Left renal cortex interstitium (tissue), 4 donors: ENCODE data around the gene DPYD. TPM values are rescaled to one million over a fixed set of nuclear protein-coding genes. Genes with fewer than 3 reads are reported as not detected.

Source experiments
- DNase-seq, 4 donors: peaks; one replicate each; pipeline ENCODE4 v3.0.0-alpha.2; 2013; ENCODE audit warnings: low read depth in 4 of 4, low spot score in 2 of 4, missing footprints in 1 of 4
- polyA plus RNA-seq, 4 donors: library from polyadenylated mRNA; unstranded; fragments of 120-200 nt; gene quantifications; one replicate each; pipeline ENCODE4 v1.2.1, GENCODE V29; 2013; ENCODE audit not compliant: insufficient read length in 4 of 4

DPYD gene
- polyA plus RNA-seq, 4 donors = 10.9 to 14.9 (median 12.9) TPM

GRCh38 chr1:97738270-97738669, 182.6 kb downstream of the DPYD start:
- no peak for DNase-seq

DNA sequence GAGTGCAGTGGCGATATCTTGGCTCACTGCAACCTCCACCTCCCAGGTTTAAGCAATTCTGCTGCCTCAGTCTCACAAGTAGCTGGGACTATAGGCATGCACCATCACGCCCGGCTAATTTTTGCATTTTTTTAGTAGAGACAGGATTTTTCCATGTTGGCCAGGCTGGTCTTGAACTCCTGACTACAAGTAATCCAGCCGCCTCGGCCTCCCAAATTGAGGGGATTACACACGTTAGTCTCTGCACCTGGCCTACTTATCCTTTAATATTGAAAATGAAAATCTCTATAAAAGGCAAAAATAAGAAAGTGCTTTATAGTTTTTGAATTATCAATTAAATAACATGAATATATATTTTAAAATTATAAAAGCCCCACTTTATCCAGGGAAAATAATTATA, 190.6 kb downstream of the DPYD start:
- no peak for DNase-seq

DNA sequence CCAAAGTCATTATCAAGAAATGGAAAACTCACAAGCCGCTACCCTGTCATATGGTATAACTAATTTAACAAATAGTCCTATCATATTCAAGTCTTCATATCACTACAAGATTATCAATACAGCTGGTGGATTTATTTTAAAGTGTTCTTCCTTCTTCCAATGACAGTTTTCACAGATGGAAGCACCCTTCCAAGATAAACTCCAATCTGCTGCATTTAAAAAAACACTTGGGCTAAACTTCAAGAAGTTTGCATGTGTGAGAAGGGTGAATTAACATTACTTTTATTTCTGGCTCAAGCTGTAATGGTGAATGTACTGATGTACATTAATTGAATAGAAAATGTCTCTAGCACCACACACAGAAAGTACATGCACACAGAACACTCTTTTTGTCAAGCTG, 192.4 kb downstream of the DPYD start:
- no peak for DNase-seq

DNA sequence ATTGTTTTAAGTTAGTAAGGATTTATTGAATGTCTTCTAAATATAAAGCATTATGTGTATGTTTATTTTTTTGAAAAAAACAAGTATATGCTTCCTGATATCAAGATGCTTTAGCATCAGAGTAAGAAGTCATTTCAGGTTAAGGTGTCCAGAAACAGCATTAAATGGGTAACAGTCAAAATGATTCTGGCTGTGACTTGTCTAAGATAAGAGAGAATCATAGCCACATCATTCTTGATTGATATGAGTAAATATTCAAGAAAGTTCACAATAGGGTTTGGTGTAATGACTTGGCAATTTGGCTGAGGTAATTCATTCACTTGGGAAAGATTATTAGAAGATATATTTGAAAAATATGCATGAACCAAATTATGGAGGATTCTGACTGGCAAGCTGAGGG, 193.8 kb downstream of the DPYD start:
- DNase-seq = no peak

DNA sequence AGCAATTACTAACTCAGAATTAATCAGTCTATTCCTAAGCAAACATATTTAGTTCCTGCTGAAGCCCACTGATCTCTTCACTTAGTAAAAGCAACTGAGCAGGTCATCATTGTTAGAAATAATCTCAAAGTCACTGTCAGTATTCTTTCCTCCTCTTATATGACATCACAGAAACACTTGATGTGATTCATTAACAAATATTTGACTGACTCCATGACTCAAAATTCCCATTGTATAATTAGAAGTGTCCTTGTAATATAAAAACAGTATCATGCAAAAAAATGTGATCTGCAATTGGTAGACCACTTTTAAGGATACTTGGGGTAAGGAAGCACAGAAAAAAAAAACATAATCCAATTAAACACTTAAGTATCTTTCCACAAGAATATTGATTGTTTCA, 194.4 kb downstream of the DPYD start:
- no peak for DNase-seq

DNA sequence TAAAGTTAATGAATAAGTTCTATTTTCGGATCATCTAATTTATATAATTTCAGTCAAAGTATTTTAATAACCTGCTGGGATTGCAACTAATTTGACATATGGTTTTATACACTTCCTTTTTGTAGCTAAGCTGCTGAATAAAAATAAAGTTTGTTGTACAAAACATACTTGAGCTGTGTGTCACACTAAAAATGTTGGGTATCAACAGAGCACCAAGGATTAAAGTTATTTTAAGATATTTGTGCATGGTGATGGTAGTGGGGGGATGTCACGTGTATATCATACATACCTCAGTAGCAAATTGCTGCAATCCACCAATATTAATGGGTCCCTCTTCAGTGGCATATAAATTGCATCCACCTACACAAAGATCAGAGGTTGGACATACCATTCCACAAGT, 199.6 kb downstream of the DPYD start:
- no peak for DNase-seq

DNA sequence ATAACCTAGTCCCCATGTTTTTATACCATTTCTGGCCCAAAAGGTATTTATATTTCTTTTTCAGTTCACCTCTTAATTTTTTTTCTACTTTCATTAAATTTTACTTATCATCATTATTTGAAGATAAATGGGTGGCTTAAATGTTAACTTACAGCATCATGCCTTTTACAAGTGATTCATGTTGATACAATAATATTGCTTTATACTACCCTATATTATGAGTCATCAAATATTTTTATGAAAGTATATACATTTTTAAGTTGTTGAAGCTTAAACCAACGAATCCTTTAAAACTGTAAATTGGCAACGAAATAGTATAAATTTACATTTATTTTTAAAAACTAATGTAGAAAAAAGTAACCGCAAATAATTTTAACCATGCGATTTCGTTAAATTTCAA, 207.9 kb downstream of the DPYD start:
- no peak for DNase-seq

DNA sequence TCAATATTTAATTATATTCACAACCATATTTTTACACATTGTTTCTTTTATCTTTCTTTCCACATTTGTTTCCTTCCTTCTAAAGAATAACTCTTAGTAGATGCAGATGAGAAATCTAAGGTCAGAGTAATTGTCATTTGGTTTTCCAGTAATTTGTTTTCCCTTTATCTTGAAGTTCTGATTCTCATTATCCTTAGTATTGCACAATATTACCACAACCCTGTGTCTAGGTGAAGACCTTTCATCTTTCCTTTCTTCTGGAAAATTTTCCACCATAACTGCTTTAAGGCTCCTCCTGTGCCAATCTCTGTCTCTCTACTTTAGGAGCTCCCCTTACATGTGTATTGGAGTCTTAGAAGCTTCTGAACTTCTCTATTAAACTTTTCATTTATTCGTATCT, 209.0 kb downstream of the DPYD start:
- DNase-seq = no peak

- DNase-seq = no peak
Observed at GRCh38 chr1:97693601-97694000, 227.2 kb downstream of the DPYD start.

GRCh38 chr1:97691325-97691724, 229.5 kb downstream of the DPYD start:
- no peak for DNase-seq

GRCh38 chr1:97685360-97685759, 235.5 kb downstream of the DPYD start:
- no peak for DNase-seq

- no peak for DNase-seq
Observed at GRCh38 chr1:97680894-97681293, 239.9 kb downstream of the DPYD start.

DNA sequence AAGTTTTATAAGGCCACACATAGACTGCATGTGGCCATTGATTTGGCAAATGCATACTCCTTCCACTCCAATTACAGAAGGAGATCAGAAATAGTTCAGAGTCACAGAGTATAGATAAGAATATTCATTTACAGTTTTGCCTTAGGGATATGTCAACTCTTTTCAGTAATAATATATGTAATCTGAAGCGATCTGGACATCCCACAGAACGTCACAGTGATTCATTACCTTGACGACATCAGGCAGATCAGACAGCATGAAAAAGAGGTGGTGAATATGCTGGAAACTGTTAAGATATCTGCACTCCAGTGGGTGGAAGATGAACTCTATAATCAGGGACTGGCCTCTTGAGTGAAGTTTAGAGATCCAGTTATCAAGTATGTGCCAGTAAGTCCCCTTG, 240.4 kb downstream of the DPYD start:
- no peak for DNase-seq

DNA sequence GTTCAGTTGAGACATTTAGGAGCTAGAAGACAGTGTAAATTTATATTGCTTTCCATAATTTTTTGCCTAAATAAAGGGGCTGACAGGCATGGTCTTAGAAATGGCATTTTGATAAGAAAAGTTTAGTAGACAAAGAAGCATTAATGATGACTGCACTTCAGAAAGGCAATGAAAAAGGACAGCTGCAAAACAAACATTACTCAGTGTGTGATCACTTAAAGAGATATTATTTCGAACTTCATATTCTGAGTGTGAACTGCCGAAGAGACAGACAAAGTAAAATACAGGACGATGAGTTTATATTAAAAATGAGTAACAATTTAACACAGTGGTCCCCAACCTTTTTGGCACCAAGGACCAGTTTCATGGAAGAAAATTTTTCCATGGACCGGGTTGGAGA, 243.1 kb downstream of the DPYD start:
- no peak for DNase-seq

GRCh38 chr1:97674517-97674916, 246.3 kb downstream of the DPYD start:
- DNase-seq = no peak

- no peak for DNase-seq
Observed at GRCh38 chr1:97668945-97669344, 251.9 kb downstream of the DPYD start.

GRCh38 chr1:97660431-97661105, 260.3 kb downstream of the DPYD start:
- no peak for DNase-seq

DNA sequence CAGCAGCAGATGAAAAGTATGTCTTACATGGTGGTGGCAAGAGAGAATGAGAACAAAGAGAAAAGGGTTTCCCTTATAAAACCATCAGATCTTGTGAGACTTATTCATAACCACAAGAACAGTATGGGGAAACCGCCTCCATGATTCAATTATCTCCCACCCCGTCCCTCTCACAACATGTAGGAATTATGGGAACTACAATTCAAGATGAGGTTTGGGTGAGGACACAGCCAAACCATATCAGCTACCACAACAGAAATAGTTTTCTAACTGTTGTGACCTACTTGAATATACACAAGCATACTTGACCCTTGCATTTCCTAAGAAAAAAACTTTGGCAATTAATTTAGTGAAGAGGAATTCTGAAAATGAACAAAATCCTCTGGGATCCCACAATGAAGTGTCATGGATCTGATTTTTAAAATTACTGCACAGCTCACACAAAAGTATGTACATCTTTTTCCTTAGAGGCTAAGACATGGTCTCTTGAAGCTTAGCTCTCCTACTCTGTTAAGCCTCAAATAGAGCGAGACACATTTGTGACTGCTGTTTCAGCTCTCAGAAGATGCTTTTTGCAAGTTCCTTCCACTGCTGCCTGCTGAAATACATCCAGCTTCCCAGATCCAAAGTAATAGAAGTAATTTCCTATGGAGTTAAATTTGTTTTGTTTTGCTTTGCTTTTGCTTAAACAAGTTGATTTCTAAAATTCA, 265.8 kb downstream of the DPYD start:
- DNase-seq = no peak

DNA sequence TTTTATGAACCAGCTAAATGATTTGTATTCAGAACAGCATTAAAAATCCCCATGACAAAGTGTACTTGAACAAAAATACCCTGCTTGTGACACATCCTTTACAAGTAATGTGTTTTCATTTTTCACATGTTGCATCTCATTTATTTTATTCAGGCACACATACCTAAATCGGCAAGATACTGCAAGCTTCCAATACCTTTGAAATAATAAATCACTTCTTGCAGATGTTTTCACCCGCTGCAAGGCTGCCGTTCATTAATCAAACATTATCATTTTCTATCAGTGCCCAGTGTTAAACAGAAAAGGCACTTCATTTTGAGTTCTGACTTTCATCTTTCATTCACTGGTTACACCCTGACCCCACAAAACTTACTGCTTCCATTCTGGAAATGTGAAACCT, 269.6 kb downstream of the DPYD start:
- DNase-seq = no peak

GRCh38 chr1:97649591-97649990, 271.2 kb downstream of the DPYD start:
- no peak for DNase-seq

DNA sequence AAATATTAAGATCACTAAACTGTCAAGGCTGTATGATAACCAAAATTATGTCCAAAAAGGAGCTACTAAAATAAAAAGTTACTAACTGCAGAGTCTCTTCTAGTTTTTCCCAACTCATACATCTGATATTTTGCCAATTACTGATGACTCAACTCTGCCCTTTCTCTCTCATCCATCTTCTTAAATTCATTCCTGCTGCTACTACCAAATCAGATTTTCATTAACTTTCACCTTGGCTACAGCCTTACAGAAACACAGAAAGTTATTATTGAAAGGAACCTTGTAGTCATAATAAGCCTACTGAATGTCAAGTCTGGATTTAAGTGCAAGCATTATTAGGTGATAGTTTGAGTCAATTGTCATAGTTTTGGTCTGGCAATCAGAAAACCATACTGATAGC, 273.1 kb downstream of the DPYD start:
- DNase-seq = no peak

- no peak for DNase-seq
Observed at GRCh38 chr1:97646071-97646470, 274.8 kb downstream of the DPYD start.

- no peak for DNase-seq
Observed at GRCh38 chr1:97640677-97641076, 280.2 kb downstream of the DPYD start.
